Uterus (tissue), 2 donors: ENCODE results near the gene HDAC1.

Source experiments
- POLR2A ChIP-seq, 2 donors: fragments of 450-650 bp; IDR thresholded peaks; one replicate each; pipeline ENCODE4 v1.6.1; 2016; ENCODE audit warnings: antibody characterized with exemption in 2 of 2, mild to moderate bottlenecking in 1 of 2, moderate library complexity in 1 of 2
- TF ChIP-seq, protein P1 (sequence below), 4 experiments: fragments of 200-600 bp in 2 of 4; fragments of 450-650 bp in 2 of 4; sonication (generic) in 2 of 4; IDR thresholded peaks; one replicate each; pipeline ENCODE4 v1.5.1; 2016 to 2019; ENCODE audit warnings: antibody characterized with exemption in 4 of 4, mild to moderate bottlenecking in 2 of 4, moderate library complexity in 1 of 4

DNA sequence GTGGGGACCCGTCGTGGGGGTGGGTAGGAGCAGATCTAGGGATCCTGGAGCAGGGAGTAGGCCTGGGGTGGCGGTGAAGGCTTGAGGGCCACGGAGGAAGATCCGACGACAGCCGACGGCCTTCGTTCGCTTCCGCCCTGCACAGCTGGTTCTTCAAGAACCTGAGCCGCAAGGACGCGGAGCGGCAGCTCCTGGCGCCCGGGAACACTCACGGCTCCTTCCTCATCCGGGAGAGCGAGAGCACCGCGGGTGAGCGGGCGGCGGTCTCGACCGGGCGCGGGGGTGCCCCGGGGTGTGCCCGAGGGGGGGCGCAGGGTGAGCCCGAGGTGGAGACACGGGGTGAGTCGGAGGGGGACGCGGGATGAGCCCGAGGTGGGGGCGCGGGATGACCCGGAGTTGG is 16.5 kb upstream of the HDAC1 start:
- TF ChIP-seq, protein P1, sequence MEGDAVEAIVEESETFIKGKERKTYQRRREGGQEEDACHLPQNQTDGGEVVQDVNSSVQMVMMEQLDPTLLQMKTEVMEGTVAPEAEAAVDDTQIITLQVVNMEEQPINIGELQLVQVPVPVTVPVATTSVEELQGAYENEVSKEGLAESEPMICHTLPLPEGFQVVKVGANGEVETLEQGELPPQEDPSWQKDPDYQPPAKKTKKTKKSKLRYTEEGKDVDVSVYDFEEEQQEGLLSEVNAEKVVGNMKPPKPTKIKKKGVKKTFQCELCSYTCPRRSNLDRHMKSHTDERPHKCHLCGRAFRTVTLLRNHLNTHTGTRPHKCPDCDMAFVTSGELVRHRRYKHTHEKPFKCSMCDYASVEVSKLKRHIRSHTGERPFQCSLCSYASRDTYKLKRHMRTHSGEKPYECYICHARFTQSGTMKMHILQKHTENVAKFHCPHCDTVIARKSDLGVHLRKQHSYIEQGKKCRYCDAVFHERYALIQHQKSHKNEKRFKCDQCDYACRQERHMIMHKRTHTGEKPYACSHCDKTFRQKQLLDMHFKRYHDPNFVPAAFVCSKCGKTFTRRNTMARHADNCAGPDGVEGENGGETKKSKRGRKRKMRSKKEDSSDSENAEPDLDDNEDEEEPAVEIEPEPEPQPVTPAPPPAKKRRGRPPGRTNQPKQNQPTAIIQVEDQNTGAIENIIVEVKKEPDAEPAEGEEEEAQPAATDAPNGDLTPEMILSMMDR (IDR thresholded peaks at IDR 0.05) = no peak
- no peak for TF ChIP-seq POLR2A (IDR thresholded peaks at IDR 0.05)
